DOHH2 (cell line): ENCODE measurements around the gene VEGFA.

Experiments
- EZH2phosphoT487 ChIP-seq: fragments of 200-600 bp; sonication (generic); IDR thresholded peaks from 2 replicates; pipeline ENCODE4 v1.6.1; 2017; ENCODE audit warnings: borderline replicate concordance, mild to moderate bottlenecking, antibody characterized with exemption, low read length, moderate library complexity, mixed read lengths
- TF ChIP-seq, protein P1 (sequence below): fragments of 200-600 bp; sonication (generic); IDR thresholded peaks from one replicate; pipeline ENCODE4 v1.5.1; 2014; ENCODE audit warnings: antibody characterized with exemption, mild to moderate bottlenecking, low read depth, low read length; ENCODE audit not compliant: poor library complexity, severe bottlenecking

- TF ChIP-seq, protein P1, sequence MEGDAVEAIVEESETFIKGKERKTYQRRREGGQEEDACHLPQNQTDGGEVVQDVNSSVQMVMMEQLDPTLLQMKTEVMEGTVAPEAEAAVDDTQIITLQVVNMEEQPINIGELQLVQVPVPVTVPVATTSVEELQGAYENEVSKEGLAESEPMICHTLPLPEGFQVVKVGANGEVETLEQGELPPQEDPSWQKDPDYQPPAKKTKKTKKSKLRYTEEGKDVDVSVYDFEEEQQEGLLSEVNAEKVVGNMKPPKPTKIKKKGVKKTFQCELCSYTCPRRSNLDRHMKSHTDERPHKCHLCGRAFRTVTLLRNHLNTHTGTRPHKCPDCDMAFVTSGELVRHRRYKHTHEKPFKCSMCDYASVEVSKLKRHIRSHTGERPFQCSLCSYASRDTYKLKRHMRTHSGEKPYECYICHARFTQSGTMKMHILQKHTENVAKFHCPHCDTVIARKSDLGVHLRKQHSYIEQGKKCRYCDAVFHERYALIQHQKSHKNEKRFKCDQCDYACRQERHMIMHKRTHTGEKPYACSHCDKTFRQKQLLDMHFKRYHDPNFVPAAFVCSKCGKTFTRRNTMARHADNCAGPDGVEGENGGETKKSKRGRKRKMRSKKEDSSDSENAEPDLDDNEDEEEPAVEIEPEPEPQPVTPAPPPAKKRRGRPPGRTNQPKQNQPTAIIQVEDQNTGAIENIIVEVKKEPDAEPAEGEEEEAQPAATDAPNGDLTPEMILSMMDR: no peak
- TF ChIP-seq EZH2phosphoT487: no peak
Observed at GRCh38 chr6:43744491-43744890, 25.5 kb upstream of the VEGFA start.
